GM12878 (cell line): ENCODE measurements around the gene FLVCR2. TPM values are rescaled to one million over a fixed set of nuclear protein-coding genes. Genes with fewer than 3 reads are reported as not detected.

ENCODE experiments used
- ATAC-seq: fragments of 200-7000 bp; cut with Tn5 transposase; 3 replicates; pipeline ENCODE4 v1.9.1; 2020; ENCODE audit warnings: mild to moderate bottlenecking, moderate library complexity
- BruUV-seq: library from RNA; stranded (reverse); fragments of 400-500 nt; replicated peaks from 2 replicates; lab custom pipeline; 2021; lab: Mats Ljungman, UMichigan
- CTCF ChIA-PET: fragments of 300-600 bp; sonication (Branson Sonifier 250); formaldehyde crosslinking; extraction: SDS; loops from one replicate; lab custom pipeline; 2021; ENCODE audit warnings: inconsistent platforms; lab: Yijun Ruan, JAX
- POLR2A ChIA-PET: fragments of 350-600 bp; formaldehyde crosslinking; extraction: SDS; loops from one replicate; lab custom pipeline; 2021; ENCODE audit warnings: inconsistent platforms; lab: Charles Lee
- RAD21 ChIA-PET: fragments of 300-600 bp; sonication (Branson Sonifier 250); formaldehyde crosslinking; loops from one replicate; lab custom pipeline; 2023; ENCODE audit warnings: antibody characterized with exemption; ENCODE audit not compliant: unreplicated experiment; lab: Charles Lee
- SMC1A ChIA-PET: fragments of 300-600 bp; sonication (Branson Sonifier 250); formaldehyde crosslinking; loops from one replicate; lab custom pipeline; 2023; ENCODE audit not compliant: unreplicated experiment, uncharacterized antibody; lab: Charles Lee
- DNase-seq: peaks from one replicate; pipeline ENCODE4 v3.0.0-alpha.2; 2011; ENCODE audit warnings: low read depth, low spot score
- FAIRE-seq: peaks from 3 replicates; lab custom pipeline; 2011; peaks lifted over from hg19 to GRCh38; lab: Jason Lieb, UNC
- H2AFZ ChIP-seq: 2 replicates; pipeline ENCODE4 v1.6.0; 2011; ENCODE audit warnings: low read depth, low read length, control low read depth; ENCODE audit not compliant: control insufficient read depth
- H3K27ac ChIP-seq: 2 replicates; pipeline ENCODE4 v1.5.1; 2011; ENCODE audit warnings: control low read depth; ENCODE audit not compliant: control insufficient read depth, insufficient read depth
- H3K27me3 ChIP-seq, 2 experiments: replicated peaks in 1 of 2; 2 replicates each; pipeline versions ENCODE4 v1.6.0 to v1.6.1; 2011; ENCODE audit warnings: low read length in 1 of 2; ENCODE audit not compliant: control insufficient read depth in 2 of 2, insufficient read depth in 2 of 2
- H3K36me3 ChIP-seq, 2 experiments: 2 replicates each; pipeline ENCODE4 v1.5.1; 2011; ENCODE audit warnings: low read length in 1 of 2; ENCODE audit not compliant: control insufficient read depth in 2 of 2, insufficient read depth in 2 of 2
- H3K4me1 ChIP-seq: 2 replicates; pipeline ENCODE4 v1.6.1; 2011; ENCODE audit warnings: mild to moderate bottlenecking, low read length, moderate library complexity, mixed read lengths; ENCODE audit not compliant: control insufficient read depth, insufficient read depth
- H3K4me2 ChIP-seq: 2 replicates; pipeline ENCODE4 v1.6.0; 2011; ENCODE audit warnings: control low read depth; ENCODE audit not compliant: control insufficient read depth, insufficient read depth
- H3K4me3 ChIP-seq: fragments of 200-600 bp; sonication (generic); 2 replicates; pipeline ENCODE4 v1.5.1; 2016
- H3K79me2 ChIP-seq: 2 replicates; pipeline ENCODE4 v1.6.0; 2011; ENCODE audit warnings: low read length; ENCODE audit not compliant: control insufficient read depth, insufficient read depth
- H3K9ac ChIP-seq: 2 replicates; pipeline ENCODE4 v1.8.0; 2011; ENCODE audit warnings: low read length, control low read depth, mixed read lengths; ENCODE audit not compliant: control insufficient read depth, insufficient read depth
- H3K9me3 ChIP-seq: replicated peaks from 3 replicates; pipeline ENCODE4 v1.5.1; 2011; ENCODE audit warnings: mild to moderate bottlenecking, low read length; ENCODE audit not compliant: control insufficient read depth, insufficient read depth
- H4K20me1 ChIP-seq: 2 replicates; pipeline ENCODE4 v1.6.0; 2011; ENCODE audit not compliant: control insufficient read depth, insufficient read depth
- CBX3 ChIP-seq: fragments of 200-600 bp; sonication (generic); IDR thresholded peaks from 2 replicates; pipeline ENCODE4 v1.6.1; 2016; ENCODE audit warnings: low read depth, borderline replicate concordance
- KLF5 ChIP-seq: fragments of 450-650 bp; IDR thresholded peaks from 2 replicates; pipeline ENCODE4 v1.6.1; 2014; ENCODE audit warnings: mild to moderate bottlenecking; ENCODE audit not compliant: partially characterized antibody
- LARP7 ChIP-seq: fragments of 450-650 bp; IDR thresholded peaks from 2 replicates; pipeline ENCODE4 v1.6.1; 2017; ENCODE audit warnings: mild to moderate bottlenecking
- NFXL1 ChIP-seq: fragments of 450-650 bp; IDR thresholded peaks from 2 replicates; pipeline ENCODE4 v1.6.1; 2017; ENCODE audit warnings: antibody characterized with exemption, mild to moderate bottlenecking, borderline replicate concordance
- PAX5 ChIP-seq: IDR thresholded peaks from 2 replicates; pipeline ENCODE4 v1.6.1; 2011; ENCODE audit warnings: low read depth, low read length, borderline replicate concordance
- SPI1 ChIP-seq: IDR thresholded peaks from 2 replicates; pipeline ENCODE4 v1.6.1; 2011; ENCODE audit warnings: low read depth, mild to moderate bottlenecking, low read length, moderate library complexity, borderline replicate concordance; ENCODE audit not compliant: insufficient read depth
- WGBS: methylation state at CpG from one replicate; pipeline ENCODE4 v1.1.6; 2016; ENCODE audit warnings: low lambda C conversion rate; ENCODE audit not compliant: insufficient replicate concordance, insufficient coverage; ENCODE audit errors: missing lambda C conversion rate; 5-methylcytosine and 5-hydroxymethylcytosine counted together
- in situ Hi-C: fragments of 300-500 bp; cut with MboI; formaldehyde crosslinking; loops from 9 replicates; pipeline ENCODE4 v1.14.3; 2018; ENCODE audit warnings: mixed read lengths
- intact Hi-C: fragments of 100-400 bp; cut with micrococcal nuclease; formaldehyde crosslinking; loops from one replicate; pipeline ENCODE4 v1.14.2; 2022; ENCODE audit not compliant: unreplicated experiment
- polyA plus RNA-seq, 11 experiments: library from polyadenylated mRNA; depleted of rRNA in 4 of 11; unstranded in 6 of 11; stranded (reverse) in 5 of 11; fragments of >200 nt; fragmentation: Nextera tagmentation in 4 of 11; fragmentation: Illumina TruSeq in 1 of 11; extraction: Ambion mirVana in 4 of 11; extraction: Trizol in 1 of 11; gene quantifications; 1 replicate in 1 of 11; 2 replicates in 10 of 11; pipeline versions ENCODE4 v1.2.1 to v1.2.3, GENCODE V29; 2011 to 2016; ENCODE audit warnings: inconsistent platforms in 2 of 11, missing spikeins in 2 of 11, low read depth in 1 of 11
- total RNA-seq, 4 experiments: library from RNA; depleted of rRNA in 3 of 4; stranded (reverse); fragments of >200 nt in 3 of 4; fragmentation: Illumina TruSeq in 1 of 4; extraction: Trizol in 1 of 4; gene quantifications; 2 replicates each; pipeline versions ENCODE4 v1.2.1 to v1.2.3, GENCODE V29; 2013 to 2021
- TF ChIP-seq, protein P1 (sequence below): fragments of 450-650 bp; IDR thresholded peaks from 2 replicates; pipeline ENCODE4 v1.6.1; 2016; ENCODE audit warnings: mild to moderate bottlenecking

FLVCR2 gene
- total and polyA plus RNA-seq, 10 of the 15 experiments (the other 5 are each of a cell fraction or from before 2014, with no cell fraction given) = 0.24 to 3.7 (median 1.6) TPM

GRCh38 chr14:75615200-75615599, 36.8 kb downstream of the FLVCR2 start:
- no peak overlapping the region for H3K4me3 ChIP-seq
- no peaks in the 10 kb centered on the region; the same call in 1 of the 3 replicates for H3K9me3 ChIP-seq
- FAIRE-seq (no peak), ATAC-seq (peak; percentile 21; the same call in 2 of the 3 replicates), DNase-seq (no peak)
- TF ChIP-seq PAX5 (peak; percentile 44; the same call in 1 of the 2 replicates), SPI1 (peak; percentile 63; the same call in 1 of the 2 replicates), LARP7 (no peak)
- ChIA-PET RAD21 (no interaction called here), POLR2A (no interaction called here), SMC1A (no interaction called here), CTCF (interaction anchor here (2.0 kb wide), 1 partner anchor 39 kb away, joined by 7 read pairs; no protein-coding TSS in a partner anchor)
- no peak overlapping the region; the same call in 1 of the 2 replicates for H2AFZ ChIP-seq
- no peaks in the 10 kb centered on the region for H3K36me3 ChIP-seq
- intact Hi-C loops (no loop called here), in situ Hi-C loops (no loop called here)
- BruUV-seq = no TSS peak
- 31% methylated on average over 4 of the region's 4 CpGs for WGBS
- H4K20me1 ChIP-seq = no peaks in the 10 kb centered on the region
- H3K27me3 ChIP-seq = no peaks in the 10 kb centered on the region
- H3K9ac ChIP-seq = no peak overlapping the region
- no peaks in the 10 kb centered on the region for H3K79me2 ChIP-seq
- H3K27ac ChIP-seq = no peak overlapping the region
- H3K4me2 ChIP-seq = no peak overlapping the region
- H3K4me1 ChIP-seq = no peaks in the 10 kb centered on the region

DNA sequence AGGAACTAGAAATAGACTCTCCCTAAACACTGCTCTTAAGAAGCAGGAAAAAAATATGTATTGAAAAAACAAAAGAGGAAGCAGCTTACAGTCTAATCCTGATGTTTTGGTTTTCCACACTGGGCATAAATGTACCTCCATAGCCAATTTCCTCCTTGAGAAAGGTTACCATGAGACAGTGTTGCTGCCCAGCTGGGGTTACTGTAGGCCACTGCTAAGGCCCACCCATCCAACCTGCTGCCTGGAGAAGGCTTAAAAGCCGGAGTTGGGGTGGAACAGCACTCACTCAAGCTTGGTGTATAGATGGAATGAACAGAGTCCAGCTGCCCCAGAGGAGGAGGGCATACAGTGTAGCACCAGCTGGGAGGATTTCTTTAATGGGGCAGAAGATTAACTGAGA, 41.1 kb downstream of the FLVCR2 start:
- FAIRE-seq (no peak), DNase-seq (no peak), ATAC-seq (no peak)
- H3K9ac ChIP-seq = no peak overlapping the region
- no peak overlapping the region for H3K4me3 ChIP-seq
- no peak overlapping the region for H3K27ac ChIP-seq
- no peaks in the 10 kb centered on the region for H3K4me1 ChIP-seq
- H3K36me3 ChIP-seq = no peaks in the 10 kb centered on the region
- TF ChIP-seq CBX3 (no peak), KLF5 (no peak), NFXL1 (no peak)
- TF ChIP-seq, protein P1, sequence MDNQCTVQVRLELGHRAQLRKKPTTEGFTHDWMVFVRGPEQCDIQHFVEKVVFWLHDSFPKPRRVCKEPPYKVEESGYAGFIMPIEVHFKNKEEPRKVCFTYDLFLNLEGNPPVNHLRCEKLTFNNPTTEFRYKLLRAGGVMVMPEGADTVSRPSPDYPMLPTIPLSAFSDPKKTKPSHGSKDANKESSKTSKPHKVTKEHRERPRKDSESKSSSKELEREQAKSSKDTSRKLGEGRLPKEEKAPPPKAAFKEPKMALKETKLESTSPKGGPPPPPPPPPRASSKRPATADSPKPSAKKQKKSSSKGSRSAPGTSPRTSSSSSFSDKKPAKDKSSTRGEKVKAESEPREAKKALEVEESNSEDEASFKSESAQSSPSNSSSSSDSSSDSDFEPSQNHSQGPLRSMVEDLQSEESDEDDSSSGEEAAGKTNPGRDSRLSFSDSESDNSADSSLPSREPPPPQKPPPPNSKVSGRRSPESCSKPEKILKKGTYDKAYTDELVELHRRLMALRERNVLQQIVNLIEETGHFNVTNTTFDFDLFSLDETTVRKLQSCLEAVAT = no peak
- 40% methylated on average over 1 of the region's 1 CpG for WGBS
- intact Hi-C loops (no loop called here), in situ Hi-C loops (no loop called here)
- ChIA-PET POLR2A (no interaction called here), RAD21 (interaction anchor here (2.1 kb wide), 1 partner anchor 43 kb away, joined by 7 read pairs; no protein-coding TSS in a partner anchor), SMC1A (interaction anchor here (5.0 kb wide), 1 partner anchor 42 kb away, joined by 20 read pairs; the partner anchor contains the start of gene FLVCR2), CTCF (interaction anchor here (0.8 to 3.4 kb wide), 9 partner anchors 15 to 95 kb away, joined by 3 to 14 read pairs (median 4); no protein-coding TSS in a partner anchor)
- H3K4me2 ChIP-seq = no peak overlapping the region
- H4K20me1 ChIP-seq = no peaks in the 10 kb centered on the region
- H3K79me2 ChIP-seq = no peaks in the 10 kb centered on the region
- no peaks in the 10 kb centered on the region for H3K9me3 ChIP-seq
- no TSS peak for BruUV-seq
- H3K27me3 ChIP-seq = no peaks in the 10 kb centered on the region
- no peak overlapping the region for H2AFZ ChIP-seq
